H9 (cell line): Measurements from ENCODE around the gene TP53BP2. TPM values are rescaled to one million over a fixed set of nuclear protein-coding genes. Genes with fewer than 3 reads are reported as not detected.

ENCODE experiments used
- DNase-seq: peaks from one replicate; pipeline ENCODE4 v3.0.0-alpha.2; 2017
- H2AFZ ChIP-seq: one replicate; pipeline ENCODE4 v1.6.1; 2013; ENCODE audit warnings: mild to moderate bottlenecking, low read length, control low read depth, moderate library complexity
- H2AK5ac ChIP-seq: 2 replicates; pipeline ENCODE4 v1.6.1; 2013; ENCODE audit warnings: low read length, control low read depth, mixed read lengths; ENCODE audit not compliant: insufficient read length
- H2BK120ac ChIP-seq: one replicate; pipeline ENCODE4 v1.6.1; 2013; ENCODE audit warnings: low read depth, mild to moderate bottlenecking, low read length, control low read depth, inconsistent platforms; ENCODE audit not compliant: poor library complexity, severe bottlenecking
- H2BK12ac ChIP-seq: 2 replicates; pipeline ENCODE4 v1.6.1; 2013; ENCODE audit warnings: low read length, control low read depth, mixed read lengths, low read depth; ENCODE audit not compliant: insufficient read length
- H2BK15ac ChIP-seq: 2 replicates; pipeline ENCODE4 v1.6.1; 2013; ENCODE audit warnings: low read depth, low read length, control low read depth
- H2BK20ac ChIP-seq: one replicate; pipeline ENCODE4 v1.6.1; 2013; ENCODE audit warnings: low read depth, mild to moderate bottlenecking, low read length, control low read depth, inconsistent platforms; ENCODE audit not compliant: poor library complexity, severe bottlenecking
- H2BK5ac ChIP-seq: 2 replicates; pipeline ENCODE4 v1.6.1; 2013; ENCODE audit warnings: low read length, control low read depth, mixed read lengths; ENCODE audit not compliant: insufficient read length
- H3K14ac ChIP-seq: 2 replicates; pipeline ENCODE4 v1.6.1; 2013; ENCODE audit warnings: low read length, control low read depth; ENCODE audit not compliant: insufficient read depth
- H3K18ac ChIP-seq: 2 replicates; pipeline ENCODE4 v1.6.1; 2013; ENCODE audit warnings: low read depth, mild to moderate bottlenecking, mixed read lengths, low read length, control low read depth; ENCODE audit not compliant: insufficient read length
- H3K23ac ChIP-seq: 2 replicates; pipeline ENCODE4 v1.6.1; 2013; ENCODE audit warnings: low read length, control low read depth, mixed read lengths, low read depth; ENCODE audit not compliant: insufficient read length
- H3K23me2 ChIP-seq: 2 replicates; pipeline ENCODE4 v1.6.1; 2013; ENCODE audit warnings: low read depth, mild to moderate bottlenecking, mixed read lengths, low read length, control low read depth; ENCODE audit not compliant: insufficient read length, poor library complexity, severe bottlenecking
- H3K27ac ChIP-seq: 2 replicates; pipeline ENCODE4 v1.5.1; 2013; ENCODE audit warnings: low read length, control low read depth, mixed read lengths, low read depth; ENCODE audit not compliant: insufficient read length
- H3K27me3 ChIP-seq: 2 replicates; pipeline ENCODE4 v1.6.1; 2013; ENCODE audit warnings: low read length, control low read depth, inconsistent platforms; ENCODE audit not compliant: insufficient read depth
- H3K4ac ChIP-seq: 2 replicates; pipeline ENCODE4 v1.6.1; 2013; ENCODE audit warnings: low read depth, mild to moderate bottlenecking, control low read depth, inconsistent platforms, low read length, moderate library complexity
- H3K4me1 ChIP-seq: 2 replicates; pipeline ENCODE4 v1.6.1; 2013; ENCODE audit warnings: low read length, control low read depth, inconsistent platforms; ENCODE audit not compliant: insufficient read depth
- H3K4me2 ChIP-seq: 2 replicates; pipeline ENCODE4 v1.6.1; 2013; ENCODE audit warnings: low read length, control low read depth, mixed read lengths; ENCODE audit not compliant: insufficient read length, insufficient read depth
- H3K56ac ChIP-seq: 2 replicates; pipeline ENCODE4 v1.6.1; 2013; ENCODE audit warnings: low read depth, mild to moderate bottlenecking, mixed read lengths, low read length, control low read depth; ENCODE audit not compliant: insufficient read length
- H3K79me1 ChIP-seq: 2 replicates; pipeline ENCODE4 v1.6.1; 2013; ENCODE audit warnings: low read depth, mild to moderate bottlenecking, moderate library complexity, low read length, control low read depth, inconsistent platforms; ENCODE audit not compliant: insufficient read depth, poor library complexity, severe bottlenecking
- H3K79me2 ChIP-seq: 2 replicates; pipeline ENCODE4 v1.6.1; 2013; ENCODE audit warnings: low read length, control low read depth, inconsistent platforms; ENCODE audit not compliant: insufficient read depth
- H3K9ac ChIP-seq: 2 replicates; pipeline ENCODE4 v1.6.1; 2013; ENCODE audit warnings: low read length, control low read depth, mixed read lengths; ENCODE audit not compliant: insufficient read length; ENCODE audit errors: extremely low read depth
- H3K9me3 ChIP-seq: one replicate; pipeline ENCODE4 v1.6.1; 2013; ENCODE audit warnings: low read depth, low read length, inconsistent platforms; ENCODE audit not compliant: control insufficient read depth
- H3T11ph ChIP-seq: one replicate; pipeline ENCODE4 v1.6.1; 2013; ENCODE audit warnings: mild to moderate bottlenecking, low read length, control low read depth, inconsistent platforms
- H4K20me1 ChIP-seq: one replicate; pipeline ENCODE4 v1.6.1; 2013; ENCODE audit not compliant: control insufficient read depth, insufficient read length, insufficient read depth
- H4K5ac ChIP-seq: 2 replicates; pipeline ENCODE4 v1.6.1; 2013; ENCODE audit warnings: low read depth, mild to moderate bottlenecking, mixed read lengths, low read length, control low read depth; ENCODE audit not compliant: insufficient read length
- H4K8ac ChIP-seq: replicated peaks from 2 replicates; pipeline ENCODE4 v1.6.1; 2013; ENCODE audit warnings: low read length, control low read depth, mixed read lengths, low read depth; ENCODE audit not compliant: insufficient read length
- H4K91ac ChIP-seq: 2 replicates; pipeline ENCODE4 v1.6.1; 2013; ENCODE audit warnings: low read depth, mild to moderate bottlenecking, moderate library complexity, mixed read lengths, low read length, control low read depth; ENCODE audit not compliant: insufficient read length
- H3K27ac Mint-ChIP-seq, 3 experiments: 2 replicates in 2 of 3; 3 replicates in 1 of 3; pipeline ENCODE4 v1.8.0; 2020 to 2021; ENCODE audit warnings: mixed read lengths in 3 of 3, mild to moderate bottlenecking in 1 of 3, moderate library complexity in 1 of 3
- H3K27me3 Mint-ChIP-seq: 2 replicates; pipeline ENCODE4 v1.8.0; 2021; ENCODE audit warnings: low read depth, mild to moderate bottlenecking, moderate library complexity, mixed read lengths
- H3K36me3 Mint-ChIP-seq, 3 experiments: 2 replicates in 2 of 3; 3 replicates in 1 of 3; pipeline ENCODE4 v1.8.0; 2020 to 2021; ENCODE audit warnings: low read depth in 3 of 3, mixed read lengths in 3 of 3; ENCODE audit not compliant: insufficient read depth in 1 of 3
- H3K4me1 Mint-ChIP-seq, 2 experiments: 2 replicates each; pipeline ENCODE4 v1.8.0; 2020; ENCODE audit warnings: mixed read lengths in 2 of 2
- H3K4me3 Mint-ChIP-seq, 2 experiments: 2 replicates in 1 of 2; 3 replicates in 1 of 2; pipeline ENCODE4 v1.8.0; 2020 to 2021; ENCODE audit warnings: mild to moderate bottlenecking in 2 of 2, mixed read lengths in 2 of 2, moderate library complexity in 1 of 2
- H3K9me3 Mint-ChIP-seq, 2 experiments: 2 replicates in 1 of 2; 3 replicates in 1 of 2; pipeline ENCODE4 v1.8.0; 2020; ENCODE audit warnings: mild to moderate bottlenecking in 2 of 2, mixed read lengths in 2 of 2, moderate library complexity in 1 of 2
- WGBS: extraction: QIAGEN DNeasy Blood & Tissue Kit; methylation state at CpG from one replicate; pipeline ENCODE4 v1.1.7; 2013; ENCODE audit warnings: missing lambda C conversion rate, low lambda C conversion rate, mixed read lengths; ENCODE audit not compliant: insufficient read length; ENCODE audit errors: extremely low coverage; 5-methylcytosine and 5-hydroxymethylcytosine counted together
- total RNA-seq: library from RNA; stranded (reverse); gene quantifications from 2 replicates; pipeline ENCODE4 v1.2.1, GENCODE V29; 2021
- TF ChIP-seq, protein P1 (sequence below): fragments of 200-600 bp; sonication (generic); conservative IDR thresholded peaks from 3 replicates; pipeline ENCODE4 v1.8.0; 2021; ENCODE audit warnings: antibody characterized with exemption, mild to moderate bottlenecking

TP53BP2 gene
- total RNA-seq, 1 experiment from 2014 or later, result 49.7 TPM

DNA sequence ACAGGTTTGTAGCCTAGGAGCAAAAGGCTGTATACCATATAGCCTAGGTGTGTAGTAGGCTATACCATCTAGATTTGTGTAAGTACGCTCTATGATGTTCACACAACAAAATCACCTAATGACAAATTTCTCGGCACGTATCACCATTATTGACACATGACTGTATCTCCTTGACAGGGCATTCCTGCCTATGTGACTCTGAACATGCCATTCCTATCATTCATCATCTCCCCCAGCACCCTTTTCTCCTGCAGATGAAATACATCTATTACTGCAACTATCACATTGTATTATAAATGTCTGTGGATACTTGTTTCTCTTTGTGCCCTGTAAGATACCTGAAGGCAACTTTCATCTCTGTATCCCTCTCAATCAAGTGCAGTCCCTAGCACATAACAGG lies 29.9 kb downstream of the TP53BP2 start:
- Histone ChIP-seq H3K4me1 (no peaks in the 10 kb centered on the region), H4K5ac (no peak overlapping the region), H4K20me1 (no peaks in the 10 kb centered on the region), H3K9ac (no peak overlapping the region), H3K56ac (no peak overlapping the region), H3K27me3 (no peaks in the 10 kb centered on the region), H4K8ac (no peak overlapping the region), H2BK15ac (no peak overlapping the region), H2BK120ac (no peak overlapping the region), H3K18ac (no peak overlapping the region), H2BK12ac (no peak overlapping the region), H3T11ph (no peak overlapping the region), H3K9me3 (no peaks in the 10 kb centered on the region), H2BK5ac (no peak overlapping the region), H2AK5ac (no peak overlapping the region), H3K4me2 (no peak overlapping the region), H4K91ac (no peak overlapping the region), H3K27ac (no peak overlapping the region), H3K23me2 (no peaks in the 10 kb centered on the region), H3K4ac (no peak overlapping the region), H3K79me2 (peaks cover 2% of the 10 kb centered on the region; the same call in 1 of the 2 replicates), H2AFZ (no peak overlapping the region), H2BK20ac (no peak overlapping the region), H3K14ac (no peak overlapping the region), H3K79me1 (no peaks in the 10 kb centered on the region), H3K23ac (no peak overlapping the region)
- no CpG with 5 or more reads among the region's 3 CpGs for WGBS
- Mint-ChIP-seq H3K9me3 (no peaks in the 10 kb centered on the region), H3K27me3 (no peaks in the 10 kb centered on the region), H3K36me3 (peaks cover 35 to 55% (median 47%) of the 10 kb centered on the region in 3 experiments), H3K4me1 (peaks cover 10% of the 10 kb centered on the region in 2 experiments), H3K27ac (no peak overlapping the region), H3K4me3 (no peak overlapping the region)
- TF ChIP-seq, protein P1, sequence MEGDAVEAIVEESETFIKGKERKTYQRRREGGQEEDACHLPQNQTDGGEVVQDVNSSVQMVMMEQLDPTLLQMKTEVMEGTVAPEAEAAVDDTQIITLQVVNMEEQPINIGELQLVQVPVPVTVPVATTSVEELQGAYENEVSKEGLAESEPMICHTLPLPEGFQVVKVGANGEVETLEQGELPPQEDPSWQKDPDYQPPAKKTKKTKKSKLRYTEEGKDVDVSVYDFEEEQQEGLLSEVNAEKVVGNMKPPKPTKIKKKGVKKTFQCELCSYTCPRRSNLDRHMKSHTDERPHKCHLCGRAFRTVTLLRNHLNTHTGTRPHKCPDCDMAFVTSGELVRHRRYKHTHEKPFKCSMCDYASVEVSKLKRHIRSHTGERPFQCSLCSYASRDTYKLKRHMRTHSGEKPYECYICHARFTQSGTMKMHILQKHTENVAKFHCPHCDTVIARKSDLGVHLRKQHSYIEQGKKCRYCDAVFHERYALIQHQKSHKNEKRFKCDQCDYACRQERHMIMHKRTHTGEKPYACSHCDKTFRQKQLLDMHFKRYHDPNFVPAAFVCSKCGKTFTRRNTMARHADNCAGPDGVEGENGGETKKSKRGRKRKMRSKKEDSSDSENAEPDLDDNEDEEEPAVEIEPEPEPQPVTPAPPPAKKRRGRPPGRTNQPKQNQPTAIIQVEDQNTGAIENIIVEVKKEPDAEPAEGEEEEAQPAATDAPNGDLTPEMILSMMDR, result no peak
- DNase-seq, result no peak
